ENCODE results near the gene ABCC8.
A peak's percentile ranks its signal among the peaks of the same experiment; 100 is the strongest.

ABCC8 gene

GRCh38 chr11:17388609-17389210 lies 87.9 kb downstream of the ABCC8 start, which contains the start of gene KCNJ11:
Gene KCNJ11, minus strand, starts transcription at chr11:17388659. Its CDS starts 568 bp downstream, at chr11:17388091.
- peak within 1 kb of the TSS; percentile 49 for H3K4me3 ChIP-seq (ENCODE audit: low read depth, low read length)
- no peak for TF ChIP-seq CTCF (IDR thresholded peaks at IDR 0.05; ENCODE audit: low read depth, low read length)

GRCh38 chr11:17387811-17388210 lies 88.8 kb downstream of the ABCC8 start:
- H3K4me3 ChIP-seq (ENCODE audit: low read depth, low read length): no peak overlapping the region
- no peak for TF ChIP-seq CTCF (IDR thresholded peaks at IDR 0.05; ENCODE audit: low read depth, low read length)

DNA sequence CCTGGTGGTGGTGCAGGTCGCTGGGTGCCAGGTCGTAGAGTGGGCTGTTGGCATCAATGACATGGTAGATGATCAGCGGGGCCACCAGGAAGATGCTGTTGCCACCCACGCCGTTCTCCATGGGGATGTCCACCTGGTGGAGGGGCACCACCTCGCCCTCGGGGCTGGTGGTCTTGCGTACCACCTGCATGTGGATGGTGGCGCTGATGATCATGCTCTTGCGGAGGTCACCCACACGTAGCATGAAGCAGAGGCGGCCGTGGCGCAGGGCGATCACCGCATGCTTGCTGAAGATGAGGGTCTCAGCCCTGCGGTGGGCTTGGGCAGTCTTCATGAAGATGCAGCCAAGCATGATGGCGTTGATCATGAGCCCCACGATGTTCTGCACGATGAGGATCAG lies 89.4 kb downstream of the ABCC8 start:
- no peak overlapping the region for H3K4me3 ChIP-seq (ENCODE audit: low read depth, low read length)
- no peak for TF ChIP-seq CTCF (IDR thresholded peaks at IDR 0.05; ENCODE audit: low read depth, low read length)

- TF ChIP-seq CTCF (IDR thresholded peaks at IDR 0.05; ENCODE audit: low read depth, low read length): peak; percentile 61
- H3K4me3 ChIP-seq (ENCODE audit: low read depth, low read length): no peak overlapping the region
Measured at GRCh38 chr11:17386331-17387084, 90.1 kb downstream of the ABCC8 start.

DNA sequence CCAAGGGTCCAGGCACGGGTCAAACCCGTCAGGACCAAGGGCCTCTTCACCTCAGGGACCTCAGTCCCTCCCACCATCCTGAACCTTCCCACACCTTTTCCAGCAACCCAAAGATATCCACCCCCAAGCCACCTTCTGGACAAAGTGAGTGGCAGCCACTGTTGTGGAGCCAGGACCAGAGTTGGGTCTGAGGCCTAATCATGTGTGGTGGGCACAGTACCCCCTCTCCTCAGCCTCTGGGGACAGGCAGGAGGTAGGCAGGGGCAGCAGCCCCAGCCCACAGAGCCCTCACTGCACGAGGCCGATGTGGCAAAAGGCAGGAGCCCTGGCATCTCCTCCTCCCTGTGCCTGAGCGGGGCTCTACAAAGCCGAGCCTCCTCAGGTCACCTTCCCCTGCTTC lies 90.7 kb downstream of the ABCC8 start:
- TF ChIP-seq CTCF (IDR thresholded peaks at IDR 0.05; ENCODE audit: low read depth, low read length): no peak
- H3K4me3 ChIP-seq (ENCODE audit: low read depth, low read length): no peak overlapping the region

GRCh38 chr11:17385492-17385891 lies 91.2 kb downstream of the ABCC8 start:
- TF ChIP-seq CTCF (IDR thresholded peaks at IDR 0.05; ENCODE audit: low read depth, low read length): no peak
- no peak overlapping the region for H3K4me3 ChIP-seq (ENCODE audit: low read depth, low read length)

DNA sequence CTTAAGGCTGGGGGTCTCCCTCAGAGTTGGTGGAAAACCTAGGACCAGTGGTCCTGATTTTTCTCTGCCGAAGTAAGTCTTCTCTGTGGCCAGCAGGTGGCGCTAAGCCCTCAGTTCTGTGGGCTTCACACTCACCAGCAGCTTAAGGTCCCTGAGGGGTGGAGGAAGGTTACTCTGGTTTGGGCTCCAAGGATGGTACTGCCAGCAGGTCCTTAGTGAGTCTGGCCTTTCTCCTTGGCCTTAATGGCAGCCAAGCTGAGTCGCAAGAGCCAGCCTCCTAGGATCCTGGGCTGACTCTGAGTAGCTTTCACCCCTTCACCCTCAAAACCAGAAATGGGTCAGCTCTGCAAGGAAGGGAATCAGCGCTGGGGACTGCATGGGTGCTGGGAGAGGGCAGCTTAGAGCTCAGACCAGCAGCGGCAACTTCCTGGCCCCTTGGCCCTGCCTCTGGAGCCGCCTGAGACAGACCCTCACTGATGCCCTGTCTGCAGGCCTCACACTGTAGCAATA lies 92.6 kb downstream of the ABCC8 start:
- H3K4me3 ChIP-seq (ENCODE audit: low read depth, low read length): no peak overlapping the region
- peak; percentile 92 for TF ChIP-seq CTCF (IDR thresholded peaks at IDR 0.05; ENCODE audit: low read depth, low read length)
